ENCODE measurements around the gene SLC26A11. TPM values are rescaled to one million over a fixed set of nuclear protein-coding genes. Genes with fewer than 3 reads are reported as not detected.
A peak's percentile ranks its signal among the peaks of the same experiment; 100 is the strongest.

The SLC26A11 gene
- total and polyA plus RNA-seq, 2 of the 13 experiments (the other 11 are each of a cell fraction or from before 2014, with no cell fraction given): 8.7 to 13.2 TPM

GRCh38 chr17:80220054-80220735, at the start of gene SLC26A11, which contains the start of gene SGSH (continued):
- TF ChIP-seq ZBTB2 (CRISPR knock-in tag; IDR thresholded peaks at IDR 0.05; ENCODE audit: low read depth): no peak
- no peak for TF ChIP-seq ZNF256 (CRISPR knock-in tag; conservative IDR thresholded peaks at IDR 0.05)
- no peak for TF ChIP-seq ZNF569 (CRISPR knock-in tag; IDR thresholded peaks at IDR 0.05; ENCODE audit: borderline replicate concordance)
- TF ChIP-seq ZNF264 (CRISPR knock-in tag; IDR thresholded peaks at IDR 0.05): no peak
- TF ChIP-seq ZNF652 (CRISPR knock-in tag; IDR thresholded peaks at IDR 0.05; ENCODE audit: borderline replicate concordance, low read depth): no peak
- TF ChIP-seq ZBTB25 (CRISPR knock-in tag; IDR thresholded peaks at IDR 0.05): no peak
- TF ChIP-seq YEATS2 (CRISPR knock-in tag; IDR thresholded peaks at IDR 0.05; ENCODE audit: borderline replicate concordance): peak; percentile 49; the same call in 1 of the 2 replicates
- no peak for TF ChIP-seq MBNL3 (CRISPR knock-in tag; conservative IDR thresholded peaks at IDR 0.05)
- TF ChIP-seq PTBP1 (IDR thresholded peaks at IDR 0.05; ENCODE audit: low read depth, low read length, poor library complexity, severe bottlenecking): no peak
- TF ChIP-seq NFKB2 (CRISPR knock-in tag; IDR thresholded peaks at IDR 0.05; ENCODE audit: borderline replicate concordance): no peak
- TF ChIP-seq GPBP1L1 (CRISPR knock-in tag; IDR thresholded peaks at IDR 0.05): no peak
- peak; percentile 66; the same call in 1 of the 2 replicates for TF ChIP-seq ZBTB14 (CRISPR knock-in tag; IDR thresholded peaks at IDR 0.05)
- TF ChIP-seq SOX5 (CRISPR knock-in tag; IDR thresholded peaks at IDR 0.05; ENCODE audit: borderline replicate concordance): 0 out of 2 replicates have a peak, but pooled peaks have one; percentile 8
- no peak for TF ChIP-seq ZSCAN5A (CRISPR knock-in tag; IDR thresholded peaks at IDR 0.05; ENCODE audit: borderline replicate concordance)
- no peak for TF ChIP-seq ZNF878 (CRISPR knock-in tag; IDR thresholded peaks at IDR 0.05)
- peak; percentile 38; the same call in 1 of the 2 replicates for TF ChIP-seq KMT2B (CRISPR knock-in tag; IDR thresholded peaks at IDR 0.05)
- no peak for TF ChIP-seq ARNT (IDR thresholded peaks at IDR 0.05)
- no peak for TF ChIP-seq MATR3 (CRISPR knock-in tag; IDR thresholded peaks at IDR 0.05)
- no peak for TF ChIP-seq FOXO1 (CRISPR knock-in tag; IDR thresholded peaks at IDR 0.05)
- TF ChIP-seq ZNF10 (CRISPR knock-in tag; IDR thresholded peaks at IDR 0.05; ENCODE audit: borderline replicate concordance, low read depth): no peak
- no peak for TF ChIP-seq PAF1 (CRISPR knock-in tag; IDR thresholded peaks at IDR 0.05)
- TF ChIP-seq ZNF749 (CRISPR knock-in tag; IDR thresholded peaks at IDR 0.05; ENCODE audit: borderline replicate concordance): peak; percentile 89
- TF ChIP-seq U2AF2 (IDR thresholded peaks at IDR 0.05; ENCODE audit: low read depth, low read length): no peak
- TF ChIP-seq XRCC5 (optimal IDR thresholded peaks at IDR 0.05; ENCODE audit: low read length): no peak
- TF ChIP-seq MIER3 (CRISPR knock-in tag; IDR thresholded peaks at IDR 0.05; ENCODE audit: borderline replicate concordance): 0 out of 2 replicates have a peak, but pooled peaks have one; percentile 14

Measured in HepG2 (cell line).